ENCODE results near the gene PPP1R14B.

PPP1R14B gene

DNA sequence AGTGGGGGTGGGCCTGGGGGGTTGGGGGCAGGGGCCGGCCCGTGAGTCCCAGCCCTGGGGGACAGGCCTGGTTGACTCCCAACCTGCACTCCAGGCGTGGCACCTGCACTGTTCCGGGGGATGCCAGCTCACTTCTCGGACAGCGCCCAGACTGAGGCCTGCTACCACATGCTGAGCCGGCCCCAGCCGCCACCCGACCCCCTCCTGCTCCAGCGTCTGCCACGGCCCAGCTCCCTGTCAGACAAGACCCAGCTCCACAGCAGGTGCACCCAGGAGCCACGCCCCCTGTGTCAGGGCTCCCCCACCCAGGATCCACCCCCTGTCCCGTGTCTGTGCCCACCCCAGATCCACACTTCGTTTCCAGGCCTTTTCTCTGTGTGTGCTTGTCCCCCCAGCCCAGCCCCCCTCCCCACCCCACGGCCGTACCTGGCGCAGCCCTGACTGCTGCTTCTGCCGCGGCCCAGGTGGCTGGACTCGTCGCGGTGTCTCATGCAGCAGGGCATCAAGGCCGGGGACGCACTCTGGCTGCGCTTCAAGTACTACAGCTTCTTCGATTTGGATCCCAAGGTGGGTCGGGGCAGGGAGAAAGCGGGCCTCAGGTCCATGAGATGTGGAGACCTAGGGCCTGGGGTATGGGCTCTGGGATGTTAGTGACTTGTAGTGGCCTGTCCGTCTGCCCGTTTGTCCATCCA is 35.4 kb downstream of the PPP1R14B start:
- DNase-seq (ENCODE audit: low read depth in 2 of 2, low spot score in 1 of 2) = no peak

DNA sequence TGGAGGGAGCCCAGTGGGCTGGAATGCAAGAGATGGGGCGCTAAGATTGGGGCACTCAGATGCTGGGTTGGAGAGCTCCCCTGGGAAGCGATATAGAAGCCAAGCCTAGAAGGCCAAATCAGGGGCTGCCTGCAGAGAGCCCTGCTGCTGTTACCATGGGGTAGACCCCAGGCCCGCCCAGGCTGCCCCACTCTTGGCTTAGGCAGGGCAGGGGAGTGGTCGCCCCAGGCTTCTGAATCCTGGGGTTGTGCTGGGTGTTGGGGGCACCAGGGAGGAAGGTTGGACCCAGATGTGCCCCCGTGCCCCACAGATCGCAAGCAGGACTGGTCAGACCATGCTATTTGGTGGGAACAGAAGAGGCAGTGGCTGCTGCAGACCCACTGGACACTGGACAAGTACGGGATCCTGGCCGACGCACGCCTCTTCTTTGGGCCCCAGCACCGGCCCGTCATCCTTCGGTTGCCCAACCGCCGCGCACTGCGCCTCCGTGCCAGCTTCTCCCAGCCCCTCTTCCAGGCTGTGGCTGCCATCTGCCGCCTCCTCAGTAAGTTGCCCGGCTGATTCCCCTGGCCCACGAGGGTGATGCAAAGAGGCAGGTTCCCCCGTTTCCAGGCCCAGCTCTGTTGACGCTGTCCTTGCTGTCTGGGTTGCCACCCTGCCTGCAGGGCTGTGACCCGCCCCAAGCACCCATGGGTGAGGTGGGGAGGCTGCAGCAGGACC is 36.3 kb downstream of the PPP1R14B start:
- no peak for DNase-seq (ENCODE audit: low read depth in 2 of 2, low spot score in 1 of 2)

DNA sequence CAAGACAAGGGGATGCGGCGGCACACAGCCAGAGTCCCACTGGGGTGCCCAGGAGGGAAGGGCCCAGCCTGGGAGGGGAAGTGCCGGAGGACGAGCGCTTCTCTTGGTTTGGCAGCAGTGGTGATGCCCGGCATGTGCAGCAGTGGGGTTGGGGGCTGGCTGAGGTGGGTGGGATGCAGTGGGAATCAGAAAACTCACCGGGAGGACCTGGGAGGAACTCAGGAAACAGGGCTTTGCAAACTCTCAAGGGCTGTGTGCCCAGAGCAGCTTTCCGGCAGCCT is 37.2 kb downstream of the PPP1R14B start:
- DNase-seq (ENCODE audit: low read depth in 2 of 2, low spot score in 1 of 2) = no peak

DNA sequence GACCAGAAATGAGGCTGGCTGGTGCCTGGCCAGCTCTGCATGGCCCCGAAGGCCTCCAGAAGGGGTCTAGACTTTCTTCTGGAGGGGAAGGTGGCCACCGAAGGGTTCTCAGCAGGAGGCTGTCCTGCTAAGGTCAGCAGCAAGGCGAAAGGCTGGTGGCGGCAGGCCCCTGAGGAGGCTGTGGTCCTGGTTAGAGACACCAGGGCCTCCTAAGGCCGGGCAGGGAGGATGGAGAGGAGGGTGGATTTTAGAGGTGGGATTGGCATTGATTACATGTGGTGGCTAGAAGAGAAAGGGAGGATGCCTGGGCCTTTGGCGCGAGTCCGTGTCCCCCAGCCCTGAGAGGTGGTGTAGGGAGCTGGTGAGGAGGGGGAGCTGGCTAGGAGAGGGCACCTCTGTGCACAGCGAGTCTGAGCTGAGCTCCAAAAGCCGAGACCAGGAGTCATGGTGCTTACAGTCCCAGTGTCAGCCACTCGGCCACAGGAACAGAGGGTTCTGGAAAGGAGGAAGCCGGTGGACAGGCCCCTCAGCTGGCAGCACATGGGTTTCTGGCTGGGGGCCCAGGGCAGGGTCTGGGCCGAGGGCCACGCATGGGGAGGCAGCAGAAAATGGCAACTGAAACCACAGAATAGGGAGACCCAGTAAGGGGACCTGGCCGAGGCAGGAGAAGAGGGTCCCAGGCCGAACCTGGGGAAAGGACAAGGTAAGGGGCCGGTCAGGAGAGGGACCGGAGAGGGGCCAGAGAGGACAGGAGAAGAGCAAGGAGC is 37.8 kb downstream of the PPP1R14B start:
- no peak for DNase-seq (ENCODE audit: low read depth in 2 of 2, low spot score in 1 of 2)

DNA sequence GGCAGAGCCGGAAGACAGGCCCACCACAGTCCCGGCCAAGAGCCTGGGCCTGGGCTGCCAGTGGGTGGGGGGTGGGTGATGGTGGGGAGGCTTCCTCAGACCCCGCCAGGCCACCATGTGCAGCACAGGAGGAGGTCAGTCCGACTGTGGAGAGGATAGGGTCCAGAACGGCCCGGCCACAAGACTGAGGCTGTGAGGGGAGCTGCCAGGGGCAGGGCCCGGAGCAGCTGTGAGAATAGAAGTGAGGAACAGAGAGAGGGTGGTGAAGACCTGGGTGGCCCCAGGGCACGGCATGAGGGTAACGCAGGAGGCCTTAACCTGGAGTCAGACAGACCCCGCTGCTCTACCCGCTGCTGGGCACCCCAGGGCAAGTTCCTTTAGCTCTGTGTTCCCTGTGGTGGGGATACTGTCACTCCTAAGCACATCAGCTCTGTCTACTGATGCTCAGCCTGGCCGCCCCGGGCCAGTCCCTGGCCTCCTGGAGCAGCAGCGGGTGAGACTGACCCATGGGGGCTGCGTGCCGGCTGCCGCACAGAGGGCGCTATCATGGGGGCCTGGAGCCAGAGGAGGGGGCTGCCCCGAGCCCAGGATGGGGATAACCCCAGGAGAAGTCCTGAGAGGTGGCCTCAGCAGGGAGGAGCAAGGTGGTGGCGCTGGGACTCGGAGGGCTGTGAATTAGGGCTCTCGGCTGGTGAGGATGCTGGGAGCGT is 38.5 kb downstream of the PPP1R14B start:
- no peak for DNase-seq (ENCODE audit: low read depth in 2 of 2, low spot score in 1 of 2)

DNA sequence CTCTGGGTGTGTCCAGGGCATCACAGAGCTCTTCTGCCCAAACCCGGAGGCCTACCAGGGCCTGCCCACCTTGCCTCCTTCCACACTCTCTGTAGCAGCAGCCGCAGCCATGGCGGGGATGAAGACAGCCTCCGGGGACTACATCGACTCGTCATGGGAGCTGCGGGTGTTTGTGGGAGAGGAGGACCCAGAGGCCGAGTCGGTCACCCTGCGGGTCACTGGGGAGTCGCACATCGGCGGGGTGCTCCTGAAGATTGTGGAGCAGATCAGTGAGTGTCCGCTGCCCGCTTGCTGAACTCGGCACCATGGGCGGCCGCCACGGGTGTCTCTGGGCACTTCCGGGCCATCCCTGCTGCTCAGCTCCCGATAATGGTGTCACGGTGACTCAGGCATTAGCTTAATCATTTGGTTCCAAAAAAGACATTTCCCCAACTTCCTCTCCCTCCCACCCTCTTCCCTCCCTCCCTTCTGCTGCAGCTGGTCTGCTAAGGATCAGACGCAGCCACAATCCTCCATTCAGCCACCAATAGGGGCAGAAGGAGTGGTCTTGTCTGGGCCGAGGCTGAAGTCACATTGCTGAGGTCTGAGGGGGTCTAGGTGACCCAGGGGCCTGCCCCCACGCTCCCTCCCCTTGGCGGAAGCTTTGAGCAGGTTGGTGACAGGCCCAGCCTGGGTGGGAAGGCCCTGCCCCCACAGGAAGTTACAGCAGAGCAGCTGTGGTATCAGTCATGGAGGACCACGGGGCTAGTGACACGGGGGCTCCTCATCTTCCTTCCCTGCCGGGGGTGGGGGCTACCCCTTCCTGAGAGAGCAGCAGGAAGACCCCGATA is 39.3 kb downstream of the PPP1R14B start:
- peak in 1 of 2 donors; percentile 79 for DNase-seq (ENCODE audit: low read depth in 2 of 2, low spot score in 1 of 2)

DNA sequence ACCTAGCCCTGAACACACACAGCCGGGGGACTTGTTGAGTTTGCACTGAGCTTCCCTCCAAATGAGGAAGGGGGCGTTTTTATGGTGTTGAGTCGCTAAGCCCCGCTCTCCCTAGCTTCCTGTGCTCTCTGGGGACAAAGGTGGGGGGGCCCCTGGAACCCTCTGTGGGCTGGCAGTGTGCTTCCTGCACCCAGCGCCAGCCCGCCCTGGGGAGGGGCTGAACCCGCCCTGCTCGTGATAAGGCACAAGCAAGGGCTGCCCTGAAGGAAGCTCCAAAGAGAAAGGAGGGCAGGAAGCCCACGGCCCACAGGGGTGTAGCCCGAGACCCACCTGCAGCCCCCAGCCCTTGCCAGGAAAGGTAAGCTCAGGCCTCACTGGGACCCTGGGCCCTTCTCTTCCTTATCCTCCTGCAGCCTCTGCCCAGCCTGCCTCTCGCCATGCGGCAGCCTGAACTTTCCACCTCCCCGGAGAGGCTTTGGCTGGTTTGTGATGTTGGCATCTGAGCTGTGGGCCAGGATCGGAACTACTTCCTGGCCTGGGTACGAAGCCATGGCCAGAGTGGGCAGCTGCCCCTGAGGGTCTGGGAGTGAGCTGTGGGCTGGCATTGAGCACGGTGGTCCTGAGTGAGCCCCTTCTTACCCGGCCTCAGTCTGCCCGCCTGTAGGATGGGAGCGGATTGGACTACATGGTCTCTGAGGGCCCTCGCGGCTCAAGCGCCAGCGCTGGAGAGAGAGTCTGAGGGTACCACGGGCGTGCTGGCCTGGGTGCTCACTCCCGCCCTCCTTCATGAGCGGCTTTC is 40.1 kb downstream of the PPP1R14B start, which contains the start of gene FERMT3:
Gene FERMT3, plus strand, starts transcription at position 265 of the 799 bp plus-strand sequence. CDS start 644 bp downstream, outside the sequence.
- peak in 1 of 2 donors; percentile 57 for DNase-seq (ENCODE audit: low read depth in 2 of 2, low spot score in 1 of 2)

DNA sequence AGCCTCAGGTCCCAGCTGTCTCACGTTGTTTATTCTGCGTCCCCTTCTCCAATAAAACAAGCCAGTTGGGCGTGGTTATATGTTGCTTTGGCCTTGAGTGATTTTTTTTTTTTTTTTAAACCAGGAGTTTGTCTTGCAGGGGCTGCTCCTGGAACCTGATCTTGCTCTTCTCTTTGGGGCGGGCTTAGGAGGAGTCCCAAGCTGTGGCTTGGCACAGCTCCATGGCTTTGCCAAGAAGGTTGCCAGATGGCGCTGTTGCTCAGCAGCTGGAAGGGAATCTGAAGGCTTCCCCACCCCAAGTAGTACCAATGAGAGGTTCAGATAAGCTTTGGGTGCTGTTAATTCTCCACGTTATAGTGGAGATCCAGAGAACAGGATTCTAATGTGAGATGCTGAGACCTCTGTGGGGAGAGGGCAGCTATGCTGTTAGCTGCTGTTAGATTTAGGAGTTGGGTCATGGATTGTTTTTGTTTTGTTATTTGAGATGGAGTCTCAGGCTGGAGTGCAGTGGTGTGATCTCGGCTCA is 42.2 kb downstream of the PPP1R14B start:
- peak; percentile 50 to 61 for DNase-seq (ENCODE audit: low read depth in 2 of 2, low spot score in 1 of 2)

DNA sequence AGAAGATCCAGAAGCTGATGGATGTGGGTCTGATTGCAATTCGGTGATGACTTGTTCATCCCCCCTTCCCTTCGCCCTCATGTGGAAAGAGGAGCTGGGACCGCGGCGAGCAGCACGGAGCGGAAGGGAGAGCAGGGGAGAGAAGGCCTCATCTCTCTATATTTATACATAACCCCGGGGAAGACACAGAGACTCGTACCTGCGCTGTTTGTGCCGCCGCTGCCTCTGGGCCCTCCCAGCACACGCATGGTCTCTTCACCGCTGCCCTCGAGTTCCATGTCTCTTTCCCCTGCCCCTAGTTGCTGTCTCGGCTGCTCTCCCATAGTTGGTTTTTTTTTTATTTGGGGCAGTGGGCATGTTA is 42.7 kb downstream of the PPP1R14B start:
- DNase-seq (ENCODE audit: low read depth in 2 of 2, low spot score in 1 of 2) = no peak

DNA sequence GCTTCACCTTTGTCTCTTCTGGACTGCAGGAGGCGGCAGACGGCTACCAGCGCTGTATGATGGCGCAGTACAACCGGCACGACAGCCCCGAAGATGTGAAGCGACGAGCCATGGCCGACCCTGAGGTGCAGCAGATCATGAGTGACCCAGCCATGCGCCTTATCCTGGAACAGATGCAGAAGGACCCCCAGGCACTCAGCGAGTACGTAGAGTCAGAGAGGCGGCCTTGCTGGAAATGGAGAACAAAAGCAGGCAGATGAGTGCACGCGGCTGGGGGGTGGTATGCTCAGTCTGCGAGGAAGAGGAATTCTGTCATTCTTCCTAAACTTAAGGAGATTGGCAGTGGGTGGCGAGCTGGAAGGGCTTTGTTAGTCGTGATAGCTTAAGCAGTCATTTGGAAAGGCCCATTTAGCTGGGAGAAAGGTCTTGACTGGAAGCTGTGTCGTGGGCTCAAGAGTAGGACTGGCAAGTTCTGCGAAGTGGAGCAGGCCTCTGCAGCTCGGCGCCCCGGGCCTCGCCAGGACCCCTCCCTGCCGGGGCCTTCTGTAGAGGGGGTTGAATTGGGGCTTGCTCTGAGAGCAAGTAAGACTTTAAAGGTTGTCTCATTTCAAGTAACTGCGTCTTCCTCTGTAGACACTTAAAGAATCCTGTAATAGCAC is 43.2 kb downstream of the PPP1R14B start:
- DNase-seq (ENCODE audit: low read depth in 2 of 2, low spot score in 1 of 2) = no peak

DNA sequence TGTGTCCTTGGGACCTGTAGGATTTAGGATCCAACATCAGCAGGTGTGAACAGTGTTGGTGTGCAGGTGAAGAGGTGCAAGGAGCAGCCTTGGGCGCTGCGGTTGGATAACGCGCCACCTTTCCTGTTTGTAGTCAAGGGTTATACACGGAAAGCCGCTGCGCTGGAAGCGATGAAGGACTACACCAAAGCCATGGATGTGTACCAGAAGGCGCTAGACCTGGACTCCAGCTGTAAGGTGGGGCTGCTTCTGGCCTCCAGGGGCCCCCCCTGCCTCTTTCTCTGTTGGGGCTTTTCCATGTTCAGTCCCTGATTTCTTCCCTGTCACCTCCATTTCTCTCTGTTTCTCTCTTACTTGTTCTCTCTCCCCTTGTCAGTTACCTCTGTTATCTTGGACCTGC is 43.8 kb downstream of the PPP1R14B start:
- DNase-seq (ENCODE audit: low read depth in 2 of 2, low spot score in 1 of 2) = no peak

DNA sequence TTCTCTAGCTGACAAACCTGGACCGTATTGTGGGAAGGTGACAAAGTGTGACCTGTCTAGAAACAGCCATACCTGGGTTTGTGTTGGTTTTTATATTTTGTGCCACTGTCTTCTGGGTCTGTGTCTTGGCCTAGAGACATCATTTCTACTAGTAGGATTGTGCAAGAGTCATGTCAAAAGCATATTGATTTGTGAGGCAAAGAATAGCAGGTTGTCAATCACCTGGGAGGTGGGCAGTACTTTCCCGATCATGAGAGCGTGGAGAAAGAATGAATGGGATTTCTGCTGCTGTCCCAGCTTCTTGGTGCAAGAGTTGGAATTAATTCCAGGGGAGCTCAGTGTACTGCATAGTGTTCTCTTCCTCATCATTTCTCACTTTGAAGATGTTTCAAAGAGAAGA is 45.2 kb downstream of the PPP1R14B start:
- DNase-seq (ENCODE audit: low read depth in 2 of 2, low spot score in 1 of 2) = no peak

DNA sequence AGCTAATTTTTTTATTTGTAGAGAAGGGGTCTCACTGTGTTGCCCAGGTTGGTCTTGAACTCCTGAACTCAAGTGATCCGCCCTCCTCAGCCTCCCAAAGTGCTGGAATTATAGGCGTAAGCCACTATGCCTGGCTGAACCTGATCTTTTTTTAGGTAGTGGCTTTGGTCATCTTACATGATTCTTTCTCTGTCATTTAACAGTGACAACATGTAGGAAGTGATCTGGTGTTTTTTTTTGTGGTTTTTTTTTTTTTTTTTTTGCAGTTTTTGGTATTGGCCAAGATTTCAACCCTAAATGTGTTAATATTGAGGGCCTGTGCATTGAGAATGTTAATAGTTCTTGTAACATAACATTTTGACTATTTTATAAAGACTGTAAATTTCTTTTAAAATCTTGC is 48.2 kb downstream of the PPP1R14B start:
- no peak for DNase-seq (ENCODE audit: low read depth in 2 of 2, low spot score in 1 of 2)

DNA sequence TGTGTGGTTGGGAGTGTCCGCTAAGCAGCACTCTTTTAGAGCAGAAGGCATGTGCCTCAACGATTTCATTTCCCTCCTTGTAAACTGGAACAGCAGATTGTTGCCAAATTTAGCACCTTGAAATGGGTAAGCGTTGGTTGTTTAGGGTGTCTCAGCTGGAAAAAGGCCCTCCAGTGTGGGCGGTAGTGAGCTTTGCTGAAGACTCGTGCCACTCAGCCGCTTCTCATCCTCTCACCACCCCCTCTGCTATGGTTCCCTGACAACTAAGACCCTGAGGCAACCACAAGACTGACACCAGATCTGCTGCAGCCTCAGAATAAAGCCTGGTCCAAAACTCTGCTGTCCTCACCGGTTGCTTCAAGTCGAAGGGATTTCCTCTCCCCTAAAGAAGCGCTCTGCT is 50.1 kb downstream of the PPP1R14B start:
- DNase-seq (ENCODE audit: low read depth in 2 of 2, low spot score in 1 of 2) = no peak
